NCI-H510A (cell line): ENCODE results near the gene DUT.
"Not testable (repeated sequence)": the region's sequence is repeated elsewhere in the genome, so short reads cannot be mapped to it uniquely, and the experiment has no call there.

Experiments
- DNase-seq: peaks from one replicate; lab custom pipeline; 2025; lab: John Stamatoyannopoulos, UW

Gene DUT

DNA sequence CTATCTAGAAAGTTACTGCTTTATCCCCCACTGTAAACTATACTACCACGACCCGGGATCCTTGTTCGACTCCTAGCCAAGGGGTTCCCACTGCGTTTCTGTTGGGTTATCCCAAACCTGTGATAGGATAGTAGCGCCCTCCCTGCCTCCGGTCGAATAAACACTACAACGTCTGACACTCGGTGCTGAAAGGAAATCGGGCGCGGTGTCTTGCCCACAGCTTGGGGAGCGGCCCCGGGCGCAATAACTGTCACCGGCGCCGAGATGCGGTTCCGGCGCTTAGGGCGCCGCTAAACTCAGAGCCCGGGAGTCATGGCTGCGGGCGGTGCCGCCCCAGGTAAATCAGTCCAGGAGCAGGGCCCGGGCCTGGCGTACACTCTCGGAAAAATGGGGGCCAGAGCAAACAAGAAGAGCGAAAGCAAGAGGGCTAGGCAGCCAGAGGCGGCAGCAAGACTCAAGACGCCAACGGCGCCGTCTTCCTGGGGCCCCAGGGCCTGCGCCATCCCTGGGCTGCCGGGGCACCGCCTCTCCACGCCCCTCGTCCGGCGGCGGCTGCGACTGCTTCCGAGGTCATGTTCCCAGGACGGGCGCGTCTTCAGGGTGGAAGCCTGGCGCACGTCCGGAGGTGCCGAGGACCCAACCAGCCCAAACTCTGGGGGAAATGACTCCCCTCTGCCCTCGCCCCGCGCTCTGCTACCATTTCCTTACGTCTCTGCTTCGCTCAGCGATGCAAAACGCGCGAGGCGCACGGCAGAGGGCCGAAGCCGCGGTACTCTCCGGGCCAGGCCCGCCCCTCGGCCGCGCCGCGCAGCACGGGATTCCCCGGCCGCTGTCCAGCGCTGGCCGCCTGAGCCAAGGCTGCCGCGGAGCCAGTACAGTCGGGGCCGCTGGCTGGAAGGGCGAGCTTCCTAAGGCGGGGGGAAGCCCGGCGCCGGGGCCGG is at the start of gene DUT:
Gene DUT, plus strand, starts transcription at position 575 of the 941 bp plus-strand sequence. Its CDS starts 87 bp downstream, at position 662.
- DNase-seq, result no peak

DNA sequence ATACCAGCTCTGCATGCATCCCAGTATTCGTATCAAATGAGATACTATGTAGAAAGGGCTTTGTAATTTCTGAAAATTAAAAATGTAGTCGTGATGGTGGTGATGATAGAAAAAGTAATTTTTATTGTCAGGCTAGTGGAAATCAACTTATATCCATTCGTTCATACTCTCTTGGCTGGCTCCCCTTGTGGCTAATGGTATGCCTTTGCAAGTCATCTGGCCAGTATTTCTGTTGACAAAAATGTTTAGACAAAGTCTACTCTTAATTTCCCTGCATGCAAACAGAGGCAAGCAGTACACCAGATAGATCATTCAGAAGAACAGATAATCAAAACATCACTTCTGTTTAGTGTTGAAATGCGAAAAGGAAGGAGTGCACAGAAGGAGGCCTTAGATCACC is 49.6 kb upstream of the DUT start:
- DNase-seq, result no peak

DNA sequence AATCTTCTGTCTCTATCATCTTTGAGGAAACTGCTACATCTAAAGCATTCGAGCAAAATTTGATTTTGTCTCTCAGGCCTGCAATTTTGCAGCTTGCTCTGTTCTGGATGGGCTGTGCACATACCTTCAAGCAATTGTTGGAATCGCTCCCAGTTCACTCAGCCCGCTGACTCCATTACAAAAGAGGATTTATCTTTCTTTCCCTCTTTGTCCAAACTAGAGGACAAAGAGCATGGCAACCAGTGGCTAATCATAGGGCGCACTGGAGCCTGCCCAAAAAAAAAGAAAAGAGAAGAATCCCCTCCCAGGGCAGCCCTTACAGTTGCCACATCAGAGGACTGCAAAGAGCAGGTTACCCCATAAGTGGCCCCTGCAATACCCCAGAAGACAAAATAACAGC is 49.0 kb upstream of the DUT start:
- DNase-seq, result no peak

DNA sequence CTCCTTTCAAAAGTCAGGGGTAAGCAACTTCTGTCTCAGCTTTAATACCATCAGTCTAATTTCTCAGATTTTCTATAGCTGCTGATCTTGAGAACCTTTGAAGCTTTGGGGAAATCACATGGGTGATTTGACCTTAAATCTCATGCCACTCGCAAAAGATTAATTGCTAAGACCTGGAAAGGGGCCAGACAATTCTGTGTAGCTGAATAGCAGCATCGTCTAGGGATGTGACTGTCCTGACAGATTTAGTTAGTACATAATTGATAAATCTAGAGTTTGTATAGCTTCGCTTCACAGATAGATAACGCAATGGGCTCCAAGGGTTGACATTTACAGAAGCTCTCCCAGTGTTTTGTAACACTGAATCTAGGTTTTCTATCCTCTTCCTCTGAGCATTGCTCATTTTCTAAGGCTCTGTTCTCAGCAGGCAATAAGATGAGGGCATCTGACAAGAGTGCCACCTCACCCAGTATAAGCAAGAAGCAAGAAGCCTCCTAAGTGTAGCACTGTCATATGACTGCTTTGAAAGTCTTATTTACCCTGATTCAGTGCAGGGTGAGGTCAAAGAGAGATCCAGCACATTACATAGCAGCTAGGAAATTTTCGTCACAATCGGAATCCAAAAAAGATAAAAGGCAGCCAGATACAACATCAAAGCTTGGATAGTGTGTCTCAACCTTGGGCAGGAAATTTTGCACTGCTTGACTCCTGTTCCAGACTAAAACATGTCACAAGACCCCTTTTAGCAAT is 47.7 kb upstream of the DUT start:
- DNase-seq, result no peak

- peak; percentile 6 for DNase-seq
These were observed 45.7 kb upstream of the DUT start for GRCh38 chr15:48285329-48286214.

GRCh38 chr15:48289628-48290027 is 41.6 kb upstream of the DUT start:
- no peak for DNase-seq

DNA sequence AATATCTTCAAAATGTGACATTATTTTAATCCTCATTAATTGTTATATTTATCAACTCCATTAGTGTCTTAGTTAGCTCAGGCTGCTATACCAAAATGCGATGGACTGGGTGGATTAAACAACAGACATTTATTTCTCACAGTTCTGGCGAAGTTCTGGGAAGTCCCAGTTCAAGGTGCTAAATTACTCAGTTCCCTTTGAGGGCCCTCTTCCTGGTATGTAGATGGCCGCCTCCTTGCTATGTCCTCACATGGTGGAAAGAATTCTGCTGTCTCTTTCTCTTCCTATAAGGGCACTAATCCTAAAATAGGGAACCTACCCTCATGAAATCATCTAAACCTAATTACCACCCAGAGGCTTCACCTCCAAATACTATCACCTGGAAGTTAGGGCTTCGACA is 38.8 kb upstream of the DUT start:
- no peak for DNase-seq

DNA sequence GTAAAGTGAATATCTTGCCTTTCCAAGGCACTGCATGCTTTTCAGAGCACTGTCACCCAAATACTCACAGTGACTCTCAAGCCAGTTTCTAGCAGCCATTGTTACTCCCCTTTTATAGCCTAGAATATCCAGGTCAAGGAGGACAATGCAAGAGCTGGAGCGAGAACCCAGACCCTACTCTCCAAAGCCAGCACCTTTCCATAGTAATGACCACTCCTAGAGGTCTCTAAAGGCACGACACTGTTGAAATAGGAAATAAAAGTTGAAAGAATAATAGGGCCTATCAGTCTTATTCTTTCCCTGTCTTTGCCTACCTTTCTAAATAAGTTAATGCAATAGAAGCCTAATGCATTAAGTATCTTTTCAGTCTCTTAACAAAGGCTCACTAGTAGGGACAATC is 33.6 kb upstream of the DUT start:
- DNase-seq, result no peak

GRCh38 chr15:48298914-48299313 is 32.3 kb upstream of the DUT start:
- no peak for DNase-seq

DNA sequence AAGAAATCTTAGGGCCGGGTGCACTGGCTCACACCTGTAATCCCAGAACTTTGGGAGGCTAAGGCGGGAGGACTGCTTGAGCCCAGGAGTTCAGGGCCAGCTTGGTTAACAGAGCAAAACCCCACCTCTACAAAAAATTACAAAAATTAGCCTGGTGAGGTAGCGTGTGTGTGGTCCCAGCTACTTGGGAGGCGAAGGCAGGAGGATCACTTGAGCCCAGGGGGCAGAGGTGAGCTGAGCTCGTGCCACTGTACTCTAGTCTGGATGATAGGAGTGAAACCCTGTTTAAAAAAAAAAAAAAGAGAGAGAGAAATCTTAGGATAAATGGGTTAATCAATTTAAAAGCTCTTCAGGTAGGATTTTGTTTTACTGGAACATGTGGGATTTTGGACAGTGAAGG is 31.2 kb upstream of the DUT start:
- no peak for DNase-seq

- DNase-seq, result no peak
These were observed 26.8 kb upstream of the DUT start for GRCh38 chr15:48304398-48304797.

DNA sequence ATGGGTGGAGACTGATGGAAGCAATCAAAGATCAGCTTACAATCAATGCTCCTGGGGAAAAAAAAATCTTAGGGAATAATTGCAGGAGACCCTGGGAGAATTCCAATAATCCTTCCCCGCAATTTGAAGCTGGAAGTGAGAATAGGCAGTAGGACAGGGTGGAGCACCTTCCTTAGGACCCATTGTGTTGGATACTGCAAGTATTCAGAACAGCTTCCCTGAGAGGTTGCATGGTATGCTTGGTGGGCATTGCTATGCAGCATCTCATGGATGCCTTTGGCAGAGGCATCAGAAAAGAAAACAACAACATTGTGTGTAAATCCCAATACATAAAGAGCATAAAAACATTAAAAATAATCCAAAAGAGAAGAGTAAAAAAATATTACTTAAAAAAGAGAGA is 24.6 kb upstream of the DUT start:
- no peak for DNase-seq

DNA sequence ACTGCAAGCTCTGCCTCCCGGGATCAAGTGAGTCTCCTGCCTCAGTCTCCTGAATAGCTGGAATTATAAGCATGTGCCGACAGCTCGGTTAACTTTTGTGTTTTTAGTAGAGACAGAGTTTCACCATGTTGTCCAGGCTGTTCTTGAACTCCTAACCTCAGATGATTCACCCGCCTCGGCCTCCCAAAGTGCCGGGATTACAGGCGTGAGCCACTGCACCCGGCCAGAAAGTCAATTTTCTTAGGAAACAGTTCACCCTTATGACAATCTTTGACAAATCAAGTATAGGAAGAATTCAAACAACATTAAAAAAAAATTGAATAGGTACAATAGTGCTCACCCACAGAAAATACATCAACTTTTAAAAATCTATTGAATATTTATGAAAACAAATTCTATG is 23.6 kb upstream of the DUT start:
- DNase-seq, result no peak

GRCh38 chr15:48309740-48310139 is 21.5 kb upstream of the DUT start:
- DNase-seq, result no peak

- DNase-seq, result no peak
These were observed 18.0 kb upstream of the DUT start for GRCh38 chr15:48313216-48313615.

DNA sequence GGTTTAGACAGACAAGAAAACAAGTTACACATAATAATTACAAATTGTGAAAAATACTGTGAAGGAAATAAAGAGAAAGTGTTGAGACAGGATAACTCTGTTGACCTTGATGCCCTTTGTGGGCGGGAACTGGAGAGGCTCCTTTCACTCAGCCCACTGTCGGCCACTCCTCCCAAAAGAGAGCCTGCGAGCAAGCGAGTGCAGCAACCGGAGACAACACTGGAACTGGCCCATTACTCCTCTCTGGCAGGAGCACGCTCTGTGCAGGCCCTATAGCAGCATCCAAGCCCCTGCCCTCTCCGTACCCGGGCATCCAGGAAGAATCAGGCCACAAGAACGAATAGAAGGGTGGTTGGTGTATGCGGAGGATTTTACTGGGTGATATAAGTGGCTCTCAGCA is 16.2 kb upstream of the DUT start:
- DNase-seq, result no peak

GRCh38 chr15:48317221-48317620 is 14.0 kb upstream of the DUT start:
- no peak for DNase-seq

DNA sequence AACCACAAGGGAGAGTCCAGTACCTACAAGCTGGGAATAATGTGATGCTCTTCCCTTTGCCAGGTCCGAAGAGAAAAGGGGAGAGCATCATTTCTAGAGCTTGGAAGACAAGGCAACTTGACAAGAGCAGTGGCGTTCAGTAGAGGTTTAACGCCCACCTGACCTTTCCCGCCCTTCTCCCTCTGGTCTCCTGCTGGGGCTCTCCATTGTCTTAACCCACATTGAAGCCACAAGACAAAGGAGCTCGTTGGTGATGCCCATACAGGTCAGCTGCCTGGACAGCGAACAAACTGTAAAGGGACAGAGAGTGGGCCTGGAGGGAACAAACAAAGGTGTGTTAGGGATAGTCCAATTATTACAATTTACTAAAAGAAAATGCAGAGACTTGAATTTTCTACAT is 13.1 kb upstream of the DUT start:
- DNase-seq, result no peak

DNA sequence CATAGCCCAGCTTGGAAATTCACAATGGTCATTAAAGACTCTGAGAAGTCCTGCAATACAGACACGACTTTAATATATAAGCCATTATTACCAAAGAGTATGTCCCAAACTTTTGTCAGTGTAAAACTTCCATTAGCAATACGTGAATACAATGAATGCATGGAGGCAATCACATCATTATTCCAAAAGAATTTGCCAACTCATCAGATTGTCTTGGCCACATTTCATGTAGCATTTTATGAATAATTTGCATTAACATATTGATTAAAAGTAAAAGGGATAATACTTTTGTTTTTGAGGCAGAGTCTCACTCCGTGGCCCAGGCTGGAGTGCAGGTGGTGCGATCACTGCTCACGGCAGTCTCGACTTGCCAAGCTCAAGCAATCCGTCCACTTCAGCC is 7.9 kb upstream of the DUT start:
- DNase-seq, result no peak

GRCh38 chr15:48324949-48325348 is 6.3 kb upstream of the DUT start:
- no peak for DNase-seq

DNA sequence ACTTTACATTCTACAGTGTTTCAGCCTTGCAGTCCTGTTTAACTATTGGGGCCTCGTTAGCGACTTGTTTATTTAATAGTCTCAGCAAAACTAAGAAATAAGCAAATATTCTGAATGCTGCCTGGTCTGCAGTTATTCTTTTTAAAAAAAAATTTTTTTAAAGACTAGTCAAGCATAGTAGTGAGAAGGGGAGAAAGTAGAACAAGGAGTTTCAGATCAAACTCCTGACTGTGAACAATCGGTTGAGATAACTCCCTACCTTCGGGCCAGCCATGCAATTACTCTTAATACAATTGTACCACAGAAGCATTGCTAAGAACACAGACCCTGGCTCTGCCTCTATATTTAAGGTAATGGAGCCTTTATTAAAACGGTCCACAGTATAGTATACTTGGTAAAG is 5.8 kb upstream of the DUT start:
- no peak for DNase-seq

- not testable (repeated sequence) for DNase-seq
These were observed 5.0 kb upstream of the DUT start for GRCh38 chr15:48326180-48326579.
